ACC112 (cell line): ENCODE data around the gene GTF2H3.

Experiments
- H2AFZ ChIP-seq: fragments of 200-600 bp; sonication (generic); one replicate; pipeline ENCODE4 v1.6.0; 2017; ENCODE audit warnings: antibody characterized with exemption, low read length; ENCODE audit not compliant: unreplicated experiment
- H3K27ac ChIP-seq: fragments of 200-600 bp; sonication (generic); 2 replicates; pipeline ENCODE4 v1.5.1; 2014; ENCODE audit warnings: low read depth, mild to moderate bottlenecking, antibody characterized with exemption, low read length, moderate library complexity
- H3K27me3 ChIP-seq: fragments of 200-600 bp; sonication (generic); 2 replicates; pipeline ENCODE4 v1.6.1; 2014; ENCODE audit warnings: mild to moderate bottlenecking, antibody characterized with exemption, low read length, moderate library complexity, mixed read lengths; ENCODE audit not compliant: insufficient read depth
- H3K36me3 ChIP-seq: fragments of 200-600 bp; sonication (generic); 2 replicates; pipeline ENCODE4 v1.6.1; 2016; ENCODE audit warnings: mild to moderate bottlenecking, antibody characterized with exemption, low read length, moderate library complexity, mixed read lengths; ENCODE audit not compliant: insufficient read depth
- H3K4me1 ChIP-seq: fragments of 200-600 bp; sonication (generic); one replicate; pipeline ENCODE4 v1.6.1; 2016; ENCODE audit warnings: low read length, mixed read lengths; ENCODE audit not compliant: insufficient read depth, unreplicated experiment, control insufficient read depth
- H3K4me3 ChIP-seq: fragments of 200-600 bp; sonication (generic); 2 replicates; pipeline ENCODE4 v1.5.1; 2014; ENCODE audit warnings: mild to moderate bottlenecking, low read depth, low read length
- H3K79me2 ChIP-seq: fragments of 200-600 bp; sonication (generic); one replicate; pipeline ENCODE4 v1.6.0; 2016; ENCODE audit warnings: low read length; ENCODE audit not compliant: control insufficient read depth, unreplicated experiment, insufficient read depth

GTF2H3 gene

DNA sequence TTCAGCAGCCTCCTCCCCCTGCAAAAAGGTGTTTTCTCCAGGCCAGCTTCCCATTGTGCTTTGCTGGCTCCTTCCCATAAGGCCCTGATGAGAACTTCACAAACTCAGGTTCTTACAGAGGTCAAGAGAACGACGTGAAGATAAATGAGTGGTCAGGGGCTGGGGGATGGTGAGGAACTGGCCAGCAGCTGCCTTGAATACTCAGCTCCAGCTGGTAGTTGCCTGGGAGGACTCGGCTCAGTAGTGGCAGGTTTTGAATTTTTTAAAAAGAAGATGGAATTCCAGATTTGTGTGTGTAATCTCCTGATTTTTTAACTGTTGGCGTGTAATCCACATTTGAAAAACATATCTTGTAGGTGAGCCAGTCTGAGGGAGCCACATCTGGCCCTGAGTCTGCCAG, 25.9 kb upstream of the GTF2H3 start:
- Histone ChIP-seq H3K4me1 (peaks cover 4% of the 10 kb centered on the region), H2AFZ (no peak overlapping the region), H3K79me2 (peaks cover 38% of the 10 kb centered on the region), H3K4me3 (no peak overlapping the region), H3K27ac (no peak overlapping the region), H3K27me3 (no peaks in the 10 kb centered on the region), H3K36me3 (peaks cover 27% of the 10 kb centered on the region)

DNA sequence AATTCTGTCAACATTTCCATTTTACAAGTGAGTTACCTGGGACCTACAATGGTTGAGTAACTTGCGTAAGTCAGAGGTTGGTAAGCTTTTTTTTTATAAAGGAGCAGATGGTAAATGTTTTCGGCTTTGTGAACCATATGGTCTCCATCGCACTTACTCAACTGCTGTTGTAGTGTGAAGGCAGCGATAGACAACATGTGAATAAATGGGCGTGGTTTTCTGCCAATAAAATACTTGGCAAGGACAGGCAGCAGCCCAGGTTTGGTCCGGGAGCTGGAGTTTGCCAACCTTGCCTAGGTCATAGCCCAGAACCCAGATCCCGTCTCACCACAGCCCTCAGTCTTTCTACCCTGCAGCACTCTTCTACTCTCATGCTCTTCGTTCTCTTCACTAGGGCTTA, 25.4 kb upstream of the GTF2H3 start:
- Histone ChIP-seq H3K79me2 (peaks cover 33% of the 10 kb centered on the region), H3K27me3 (no peaks in the 10 kb centered on the region), H3K27ac (no peak overlapping the region), H3K4me3 (no peak overlapping the region), H2AFZ (no peak overlapping the region), H3K36me3 (peaks cover 27% of the 10 kb centered on the region), H3K4me1 (no peaks in the 10 kb centered on the region)

DNA sequence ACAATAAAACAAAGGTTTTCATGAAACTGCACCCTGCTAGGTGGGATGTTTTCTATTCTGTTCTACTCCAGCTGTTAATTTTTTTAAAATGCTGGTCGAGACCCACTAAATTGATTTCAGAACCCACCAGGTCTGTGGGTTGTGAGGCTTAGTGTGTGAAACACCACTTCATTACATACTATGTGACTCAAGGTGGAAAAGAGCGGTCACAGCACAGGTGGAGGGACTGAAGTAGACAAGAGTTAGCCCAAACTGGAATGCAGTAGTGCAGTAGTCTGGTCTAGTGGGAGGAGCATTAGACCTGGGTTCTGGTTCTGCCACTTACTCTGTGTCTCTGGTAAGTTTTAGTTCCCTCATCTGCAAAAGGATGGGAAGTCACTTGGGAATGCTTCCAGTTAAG, 19.5 kb upstream of the GTF2H3 start:
- Histone ChIP-seq H3K4me3 (no peak overlapping the region), H3K4me1 (peaks cover 16% of the 10 kb centered on the region), H3K27ac (peak overlapping the region; percentile 80), H3K27me3 (no peaks in the 10 kb centered on the region), H3K79me2 (peaks cover 5% of the 10 kb centered on the region), H3K36me3 (peaks cover 38% of the 10 kb centered on the region), H2AFZ (no peak overlapping the region)

DNA sequence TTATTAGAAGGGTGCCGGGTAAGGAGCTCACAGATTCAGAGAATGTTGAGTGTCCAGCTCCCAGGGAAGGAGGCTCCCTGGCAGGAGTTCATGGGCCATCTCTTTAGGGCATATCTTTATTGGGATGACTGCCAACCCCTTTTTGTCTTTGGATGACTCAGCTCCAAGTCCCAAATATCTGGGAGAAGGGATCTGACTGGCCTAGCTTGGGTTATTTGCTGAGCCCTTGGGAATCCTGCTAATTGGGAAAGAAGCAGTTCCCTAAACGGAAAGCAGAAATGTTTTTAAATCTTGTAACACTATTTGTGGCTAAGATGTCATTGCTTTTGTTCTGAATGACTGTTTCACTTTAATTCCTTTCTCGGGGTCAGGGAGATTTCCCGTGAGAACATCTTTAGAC, 19.1 kb upstream of the GTF2H3 start:
- Histone ChIP-seq H3K27me3 (no peaks in the 10 kb centered on the region), H3K79me2 (peaks cover 5% of the 10 kb centered on the region), H3K36me3 (peaks cover 40% of the 10 kb centered on the region)

DNA sequence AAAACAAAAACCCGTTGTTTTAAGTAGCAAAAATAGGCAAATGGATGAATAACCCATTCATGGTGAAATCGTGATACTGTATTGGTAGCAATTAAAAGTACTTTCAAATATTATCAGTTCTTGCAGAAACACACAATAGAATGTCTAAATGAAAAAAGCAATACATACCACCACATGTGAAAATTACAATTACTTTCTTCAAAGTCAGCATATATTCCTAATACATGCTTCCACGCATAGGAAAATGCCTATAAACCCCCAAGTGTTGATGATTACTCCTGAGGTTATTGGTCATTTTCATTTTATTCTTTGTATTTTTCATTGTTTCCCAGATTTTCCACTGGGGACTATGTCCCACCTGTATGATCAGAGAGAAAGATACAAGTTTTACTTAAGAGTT, 16.5 kb upstream of the GTF2H3 start:
- H3K27ac ChIP-seq = no peak overlapping the region
- H3K4me3 ChIP-seq = no peak overlapping the region
- H3K79me2 ChIP-seq = peaks cover 5% of the 10 kb centered on the region
- peaks cover 16% of the 10 kb centered on the region for H3K4me1 ChIP-seq
- H2AFZ ChIP-seq = no peak overlapping the region
- peaks cover 42% of the 10 kb centered on the region for H3K36me3 ChIP-seq
- no peaks in the 10 kb centered on the region for H3K27me3 ChIP-seq

More for the DNA sequence above, 19.1 kb upstream of the GTF2H3 start:
- H3K27ac ChIP-seq = peak overlapping the region; percentile 80
- H3K4me3 ChIP-seq = no peak overlapping the region
- H2AFZ ChIP-seq = no peak overlapping the region
- peaks cover 16% of the 10 kb centered on the region for H3K4me1 ChIP-seq

DNA sequence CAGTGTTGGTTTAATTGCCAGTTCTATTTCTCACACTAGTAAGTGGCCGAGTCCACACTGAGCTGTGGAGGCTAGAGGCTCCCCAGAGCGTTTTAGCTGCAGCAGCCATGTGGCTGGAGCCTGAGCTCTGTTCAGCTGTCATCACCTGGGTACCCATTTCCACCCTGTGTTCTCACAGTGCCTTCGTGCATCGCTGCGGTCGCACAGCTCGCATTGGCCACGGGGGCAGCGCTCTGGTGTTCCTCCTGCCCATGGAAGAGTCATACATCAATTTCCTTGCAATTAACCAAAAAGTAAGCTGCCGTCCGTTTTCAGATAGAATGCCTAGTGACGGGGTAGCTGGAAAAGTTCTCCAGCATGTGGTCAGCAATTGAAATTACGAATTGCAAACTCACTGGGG, 16.0 kb upstream of the GTF2H3 start:
- Histone ChIP-seq H3K27me3 (no peaks in the 10 kb centered on the region), H3K4me3 (no peak overlapping the region), H3K27ac (no peak overlapping the region), H2AFZ (no peak overlapping the region), H3K36me3 (peaks cover 46% of the 10 kb centered on the region), H3K79me2 (peaks cover 5% of the 10 kb centered on the region), H3K4me1 (peaks cover 16% of the 10 kb centered on the region)

DNA sequence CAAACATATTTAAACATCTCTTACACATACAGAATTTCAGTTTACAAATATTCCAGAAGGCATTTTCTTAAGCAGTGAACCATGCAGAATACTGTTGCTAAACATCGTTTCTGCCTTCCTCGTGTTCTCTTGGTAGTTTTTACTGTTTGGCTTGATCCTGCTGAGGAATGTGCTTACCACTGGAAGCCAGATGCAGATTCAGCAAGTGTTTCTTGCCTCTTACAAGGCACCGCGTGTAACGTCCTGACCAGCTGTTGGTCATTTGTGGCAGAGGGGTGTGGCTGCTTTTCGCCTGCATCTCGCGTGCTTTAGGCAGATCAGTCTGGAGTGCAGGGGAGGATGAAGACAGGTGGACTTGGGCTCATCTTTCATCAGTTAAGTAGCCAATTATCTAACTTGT, 12.5 kb upstream of the GTF2H3 start:
- no peaks in the 10 kb centered on the region for H3K4me1 ChIP-seq
- H3K4me3 ChIP-seq = no peak overlapping the region
- peaks cover 41% of the 10 kb centered on the region for H3K36me3 ChIP-seq
- no peak overlapping the region for H2AFZ ChIP-seq
- no peak overlapping the region for H3K27ac ChIP-seq
- H3K79me2 ChIP-seq = no peaks in the 10 kb centered on the region
- no peaks in the 10 kb centered on the region for H3K27me3 ChIP-seq

- Histone ChIP-seq H3K27ac (no peak overlapping the region), H2AFZ (no peak overlapping the region), H3K36me3 (peaks cover 37% of the 10 kb centered on the region), H3K27me3 (no peaks in the 10 kb centered on the region), H3K79me2 (no peaks in the 10 kb centered on the region), H3K4me3 (no peak overlapping the region), H3K4me1 (no peaks in the 10 kb centered on the region)
Measured at GRCh38 chr12:123621619-123622530, 11.8 kb upstream of the GTF2H3 start.

GRCh38 chr12:123634142-123634561, 523 bp downstream of the GTF2H3 start:
- peak overlapping the region; percentile 16 for H2AFZ ChIP-seq
- peaks cover 49% of the 10 kb centered on the region for H3K79me2 ChIP-seq
- H3K27ac ChIP-seq = peak overlapping the region; percentile 61
- 0 out of 2 replicates have a peak, but pooled peaks cover 3% of the 10 kb centered on the region for H3K36me3 ChIP-seq
- H3K4me1 ChIP-seq = peaks cover 6% of the 10 kb centered on the region
- peak overlapping the region; percentile 88 for H3K4me3 ChIP-seq
- H3K27me3 ChIP-seq = no peaks in the 10 kb centered on the region

DNA sequence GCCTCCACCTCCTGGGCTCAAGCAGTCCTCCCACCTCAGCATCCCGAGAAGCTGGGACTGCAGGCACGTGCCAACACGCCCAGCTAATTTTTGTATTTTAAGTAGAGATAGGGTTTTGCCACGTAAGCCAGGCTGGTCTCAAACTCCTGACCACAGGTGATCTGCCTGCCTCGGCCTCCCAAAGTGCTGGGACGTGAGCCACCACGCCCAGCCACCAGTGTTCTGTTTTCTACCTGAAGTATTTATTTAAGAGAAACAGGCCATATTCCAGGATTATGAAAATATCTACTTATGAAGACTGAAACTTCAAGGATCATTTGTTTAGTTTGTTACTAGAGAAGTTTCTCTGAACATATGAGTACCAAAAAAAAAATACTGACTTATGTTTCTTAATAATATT, 10.3 kb downstream of the GTF2H3 start:
- H2AFZ ChIP-seq = no peak overlapping the region
- no peak overlapping the region for H3K27ac ChIP-seq
- no peaks in the 10 kb centered on the region for H3K27me3 ChIP-seq
- no peaks in the 10 kb centered on the region for H3K4me1 ChIP-seq
- no peak overlapping the region for H3K4me3 ChIP-seq
- peaks cover 4% of the 10 kb centered on the region for H3K79me2 ChIP-seq
- peaks cover 15% of the 10 kb centered on the region; the same call in 1 of the 2 replicates for H3K36me3 ChIP-seq

GRCh38 chr12:123645380-123645779, 11.8 kb downstream of the GTF2H3 start:
- H3K4me1 ChIP-seq = no peaks in the 10 kb centered on the region
- H3K4me3 ChIP-seq = no peak overlapping the region
- H3K27me3 ChIP-seq = no peaks in the 10 kb centered on the region
- H3K79me2 ChIP-seq = no peaks in the 10 kb centered on the region
- H3K36me3 ChIP-seq = peaks cover 11% of the 10 kb centered on the region
- no peak overlapping the region for H3K27ac ChIP-seq
- H2AFZ ChIP-seq = no peak overlapping the region
